22Rv1 (cell line): Measurements from ENCODE around the gene TCTN2.

Experiments used
- CTCF ChIP-seq: fragments of 450-650 bp; IDR thresholded peaks from 2 replicates; pipeline ENCODE4 v1.5.1; 2017; ENCODE audit warnings: mild to moderate bottlenecking
- ZFX ChIP-seq: fragments of 450-650 bp; IDR thresholded peaks from 2 replicates; pipeline ENCODE4 v1.6.1; 2017; ENCODE audit warnings: antibody characterized with exemption, borderline replicate concordance

GRCh38 chr12:123748661-123749060, 77.7 kb downstream of the TCTN2 start:
- TF ChIP-seq CTCF = no peak
- no peak for TF ChIP-seq ZFX
